Measurements from ENCODE around the gene DOCK8.

The DOCK8 gene

DNA sequence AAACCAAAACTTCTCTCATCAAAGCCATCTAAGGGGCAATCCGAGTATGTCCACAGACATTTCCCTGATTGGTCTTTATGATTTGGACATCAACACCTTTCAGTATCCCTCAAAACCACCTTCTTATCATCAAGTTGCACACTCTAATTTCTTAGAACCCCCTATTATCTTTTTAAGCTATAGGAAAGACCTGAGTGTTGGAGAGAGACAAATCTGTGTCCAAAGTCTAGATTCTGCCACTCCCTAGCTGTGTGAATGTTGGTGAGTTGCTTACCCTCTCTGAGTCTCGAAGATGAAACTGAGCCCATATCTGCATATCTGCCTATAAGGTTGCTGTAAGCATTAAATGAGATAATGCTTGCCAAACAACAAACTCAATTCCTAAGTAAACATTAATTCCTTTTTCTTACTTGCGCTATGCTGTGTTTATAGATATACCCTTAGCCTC lies 159.1 kb downstream of the DOCK8 start:
- no peak overlapping the region for H3K4me3 ChIP-seq (replicated peaks; ENCODE audit: low read depth, low read length)
- no peak for DNase-seq (ENCODE audit: extremely low read depth, low read depth)
- TF ChIP-seq, protein P1, sequence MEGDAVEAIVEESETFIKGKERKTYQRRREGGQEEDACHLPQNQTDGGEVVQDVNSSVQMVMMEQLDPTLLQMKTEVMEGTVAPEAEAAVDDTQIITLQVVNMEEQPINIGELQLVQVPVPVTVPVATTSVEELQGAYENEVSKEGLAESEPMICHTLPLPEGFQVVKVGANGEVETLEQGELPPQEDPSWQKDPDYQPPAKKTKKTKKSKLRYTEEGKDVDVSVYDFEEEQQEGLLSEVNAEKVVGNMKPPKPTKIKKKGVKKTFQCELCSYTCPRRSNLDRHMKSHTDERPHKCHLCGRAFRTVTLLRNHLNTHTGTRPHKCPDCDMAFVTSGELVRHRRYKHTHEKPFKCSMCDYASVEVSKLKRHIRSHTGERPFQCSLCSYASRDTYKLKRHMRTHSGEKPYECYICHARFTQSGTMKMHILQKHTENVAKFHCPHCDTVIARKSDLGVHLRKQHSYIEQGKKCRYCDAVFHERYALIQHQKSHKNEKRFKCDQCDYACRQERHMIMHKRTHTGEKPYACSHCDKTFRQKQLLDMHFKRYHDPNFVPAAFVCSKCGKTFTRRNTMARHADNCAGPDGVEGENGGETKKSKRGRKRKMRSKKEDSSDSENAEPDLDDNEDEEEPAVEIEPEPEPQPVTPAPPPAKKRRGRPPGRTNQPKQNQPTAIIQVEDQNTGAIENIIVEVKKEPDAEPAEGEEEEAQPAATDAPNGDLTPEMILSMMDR (IDR thresholded peaks at IDR 0.05; ENCODE audit: low read depth, low read length, missing control alignments), result no peak

DNA sequence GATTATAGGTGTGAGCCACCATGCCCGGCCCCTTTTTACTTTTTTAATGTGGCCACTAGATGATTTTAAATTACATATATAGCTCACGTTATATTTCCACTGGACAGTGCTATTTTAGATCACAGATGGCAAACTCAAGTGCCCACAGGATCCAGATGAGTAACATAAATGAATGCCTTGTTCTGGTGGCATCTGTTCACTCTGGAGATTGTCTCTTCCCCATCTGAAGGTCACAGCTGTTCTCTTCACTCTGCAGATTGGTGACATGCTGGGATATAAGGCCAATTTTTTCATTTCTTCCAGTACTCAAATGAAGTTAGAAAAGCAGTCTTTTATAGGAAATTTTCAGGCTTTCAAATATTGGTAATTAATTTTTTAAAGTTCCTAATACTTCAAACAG lies 160.1 kb downstream of the DOCK8 start:
- H3K4me3 ChIP-seq (replicated peaks; ENCODE audit: low read depth, low read length), result no peak overlapping the region
- TF ChIP-seq, protein P1 (IDR thresholded peaks at IDR 0.05; ENCODE audit: low read depth, low read length, missing control alignments), result no peak
- DNase-seq (ENCODE audit: extremely low read depth, low read depth), result no peak

DNA sequence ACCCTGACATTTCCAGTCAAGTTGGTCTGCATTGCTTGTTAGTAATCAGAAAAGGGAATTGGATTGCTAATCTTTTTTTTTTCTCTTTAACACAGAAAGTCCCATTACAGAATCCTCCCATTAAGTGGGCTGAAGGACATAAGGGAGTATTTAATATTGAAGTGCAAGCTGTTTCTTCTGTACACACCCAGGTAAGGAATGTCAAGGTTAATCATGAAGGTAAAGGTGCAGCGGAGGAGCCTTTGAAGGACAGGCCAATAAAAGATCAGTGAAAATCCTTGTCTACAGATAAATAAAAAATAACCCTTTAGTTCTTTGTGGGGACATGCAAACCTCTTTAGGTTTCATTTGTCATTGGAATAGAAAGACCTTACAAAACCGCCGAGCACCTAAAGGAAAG lies 161.4 kb downstream of the DOCK8 start:
- H3K4me3 ChIP-seq (replicated peaks; ENCODE audit: low read depth, low read length), result no peak overlapping the region
- TF ChIP-seq, protein P1 (IDR thresholded peaks at IDR 0.05; ENCODE audit: low read depth, low read length, missing control alignments), result no peak
- DNase-seq (ENCODE audit: extremely low read depth, low read depth), result no peak

DNA sequence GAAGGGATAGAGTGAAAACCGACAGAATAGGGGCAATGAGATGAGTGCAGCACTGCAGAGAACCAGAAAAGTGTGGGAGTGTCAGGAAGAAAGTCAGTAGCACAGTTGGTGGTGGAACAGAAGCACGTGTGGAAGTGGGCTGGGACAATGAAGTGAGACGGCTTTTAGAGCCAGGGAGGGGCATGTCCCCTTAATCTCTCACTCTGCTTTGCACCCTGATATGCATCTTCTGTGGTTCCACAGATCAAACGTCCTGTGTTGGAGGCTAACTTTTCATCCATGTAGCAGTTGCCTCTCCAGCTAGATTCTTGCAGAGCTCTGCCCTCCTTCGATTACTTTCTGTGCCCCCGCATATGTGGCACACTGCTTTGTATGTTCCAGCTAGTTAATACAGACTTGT lies 163.6 kb downstream of the DOCK8 start:
- no peak overlapping the region for H3K4me3 ChIP-seq (replicated peaks; ENCODE audit: low read depth, low read length)
- no peak for DNase-seq (ENCODE audit: extremely low read depth, low read depth)
- TF ChIP-seq, protein P1 (IDR thresholded peaks at IDR 0.05; ENCODE audit: low read depth, low read length, missing control alignments), result no peak

DNA sequence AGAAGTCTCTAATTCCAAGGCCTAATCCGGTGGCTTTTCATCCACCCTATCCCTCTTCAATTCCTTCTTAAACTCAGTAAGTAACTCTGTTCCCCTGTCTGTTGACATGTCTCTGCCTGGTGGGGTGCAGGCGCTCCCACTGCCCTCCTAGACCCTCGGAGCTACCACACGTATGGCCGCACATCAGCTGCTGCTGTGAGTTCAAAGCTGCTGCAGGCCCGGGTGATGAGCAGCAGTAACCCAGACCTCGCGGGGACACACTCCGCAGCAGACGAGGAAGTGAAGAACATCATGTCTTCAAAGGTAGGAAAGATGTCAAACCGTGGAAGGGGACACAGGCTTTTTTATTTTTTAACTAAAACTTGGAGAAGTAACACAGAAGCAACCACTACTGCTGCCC lies 167.7 kb downstream of the DOCK8 start:
- TF ChIP-seq, protein P1 (IDR thresholded peaks at IDR 0.05; ENCODE audit: low read depth, low read length, missing control alignments), result no peak
- no peak for DNase-seq (ENCODE audit: extremely low read depth, low read depth)
- no peak overlapping the region for H3K4me3 ChIP-seq (replicated peaks; ENCODE audit: low read depth, low read length)

DNA sequence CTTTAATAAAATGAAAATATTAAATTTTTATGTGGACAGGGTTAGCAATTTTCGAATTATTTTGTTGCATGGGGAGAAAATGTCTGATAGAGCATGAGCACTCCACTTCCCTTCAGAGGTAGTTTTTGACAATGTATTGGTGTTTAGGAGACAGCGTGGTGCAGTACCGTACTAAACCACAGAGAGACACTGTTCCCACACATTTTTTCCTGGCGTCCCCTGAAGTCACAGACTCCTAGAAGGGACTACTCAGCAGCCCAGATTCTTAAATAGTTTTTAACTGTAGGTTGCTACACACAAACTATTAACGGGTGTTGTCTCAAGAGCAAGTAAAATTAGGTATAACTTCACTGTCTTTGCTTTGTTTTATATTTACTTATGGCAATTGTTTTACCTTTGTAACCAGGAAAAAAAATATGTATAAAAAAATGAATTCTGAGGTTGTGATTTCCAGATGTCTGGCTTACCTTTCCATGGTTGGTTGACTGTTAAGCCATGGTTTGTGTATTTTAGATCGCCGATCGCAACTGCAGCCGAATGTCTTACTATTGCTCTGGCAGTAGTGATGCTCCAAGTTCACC lies 171.2 kb downstream of the DOCK8 start:
- no peak overlapping the region for H3K4me3 ChIP-seq (replicated peaks; ENCODE audit: low read depth, low read length)
- TF ChIP-seq, protein P1 (IDR thresholded peaks at IDR 0.05; ENCODE audit: low read depth, low read length, missing control alignments), result peak; percentile 74
- peak; percentile 25 for DNase-seq (ENCODE audit: extremely low read depth, low read depth)

DNA sequence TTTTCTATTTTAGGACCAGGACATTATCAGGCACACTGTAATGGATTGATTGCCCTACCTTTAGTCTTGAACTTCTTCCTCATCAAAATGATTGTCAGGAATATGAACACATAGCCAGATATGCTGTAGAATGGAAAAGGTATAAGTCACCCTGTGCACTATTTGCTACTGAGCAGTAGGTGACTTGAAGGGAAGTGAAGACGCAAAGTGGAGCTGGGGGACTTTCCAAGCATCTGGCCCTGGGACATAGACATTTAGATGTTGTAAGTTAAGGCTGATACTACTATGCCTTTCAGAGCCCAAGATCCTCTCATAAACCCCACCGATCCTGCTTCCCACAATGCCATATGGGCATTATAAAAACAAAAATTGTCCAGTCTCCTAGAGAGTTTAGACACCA lies 174.5 kb downstream of the DOCK8 start:
- H3K4me3 ChIP-seq (replicated peaks; ENCODE audit: low read depth, low read length), result no peak overlapping the region
- no peak for DNase-seq (ENCODE audit: extremely low read depth, low read depth)
- TF ChIP-seq, protein P1 (IDR thresholded peaks at IDR 0.05; ENCODE audit: low read depth, low read length, missing control alignments), result no peak
